SH-SY5Y (cell line): ENCODE results near the gene SQSTM1.

Experiments
- GATA2 ChIP-seq: IDR thresholded peaks from 2 replicates; pipeline ENCODE4 v1.6.1; 2011; ENCODE audit warnings: mild to moderate bottlenecking, low read depth, low read length
- GATA3 ChIP-seq: IDR thresholded peaks from 2 replicates; pipeline ENCODE4 v1.6.1; 2011; ENCODE audit warnings: low read depth, mild to moderate bottlenecking, low read length, moderate library complexity

DNA sequence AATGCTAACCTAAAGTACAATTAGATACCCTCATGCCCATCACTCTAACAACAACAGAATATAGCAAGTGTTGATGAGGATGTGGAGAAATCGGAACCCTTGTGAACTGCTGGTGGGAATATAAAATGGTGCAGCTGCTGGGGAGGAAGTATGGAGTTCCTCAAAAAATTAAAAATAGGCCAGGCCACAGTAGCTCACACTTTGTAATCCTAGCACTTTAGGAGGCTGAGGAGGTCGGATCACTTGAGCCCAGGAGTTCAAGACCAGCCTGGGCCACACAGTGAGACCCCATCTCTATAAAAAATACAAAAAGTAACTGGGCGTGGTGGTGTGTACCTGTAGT, 55.9 kb downstream of the SQSTM1 start:
- TF ChIP-seq GATA3: no peak
- no peak for TF ChIP-seq GATA2
